ENCODE measurements around the gene AHRR.

DNA sequence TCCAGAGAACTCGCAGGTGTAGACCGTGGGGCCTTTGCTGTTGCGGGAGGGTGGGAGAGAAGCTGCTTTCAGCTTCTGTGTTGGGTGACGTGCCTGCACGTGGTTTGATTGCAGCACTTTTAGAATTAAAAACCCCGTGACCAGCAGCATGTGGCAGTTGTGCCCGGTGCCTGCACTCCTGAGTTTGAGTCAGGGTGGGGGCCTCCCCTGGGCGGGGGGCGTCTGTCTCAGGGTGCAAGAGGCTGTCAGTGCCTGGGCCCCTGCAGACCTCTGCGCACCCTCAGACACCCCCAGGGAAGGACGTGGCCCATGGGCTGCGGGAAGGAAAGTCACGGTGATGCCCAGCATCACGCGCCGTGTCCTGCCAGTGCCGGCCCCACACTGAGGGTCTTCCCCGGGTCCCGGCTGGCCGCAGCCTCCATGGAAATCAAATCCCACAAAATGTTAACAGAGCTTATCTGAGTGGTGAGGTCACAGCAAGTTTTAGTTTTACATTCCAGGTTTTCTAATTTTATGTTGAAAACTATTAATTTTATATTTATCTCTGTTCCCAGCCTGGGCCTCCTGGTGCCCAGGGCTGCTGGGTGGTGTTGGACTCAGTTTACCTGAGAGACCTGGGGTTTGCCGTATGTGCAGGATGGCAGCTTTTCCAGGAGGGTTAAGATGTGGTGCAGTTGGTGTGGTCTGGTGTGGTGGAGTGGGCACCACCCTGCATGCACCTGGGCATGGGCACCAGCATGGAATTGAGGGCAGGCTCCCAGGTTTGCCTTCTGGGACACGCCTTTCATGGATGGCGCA lies 33.3 kb downstream of the AHRR start:
- TF ChIP-seq, protein P1, sequence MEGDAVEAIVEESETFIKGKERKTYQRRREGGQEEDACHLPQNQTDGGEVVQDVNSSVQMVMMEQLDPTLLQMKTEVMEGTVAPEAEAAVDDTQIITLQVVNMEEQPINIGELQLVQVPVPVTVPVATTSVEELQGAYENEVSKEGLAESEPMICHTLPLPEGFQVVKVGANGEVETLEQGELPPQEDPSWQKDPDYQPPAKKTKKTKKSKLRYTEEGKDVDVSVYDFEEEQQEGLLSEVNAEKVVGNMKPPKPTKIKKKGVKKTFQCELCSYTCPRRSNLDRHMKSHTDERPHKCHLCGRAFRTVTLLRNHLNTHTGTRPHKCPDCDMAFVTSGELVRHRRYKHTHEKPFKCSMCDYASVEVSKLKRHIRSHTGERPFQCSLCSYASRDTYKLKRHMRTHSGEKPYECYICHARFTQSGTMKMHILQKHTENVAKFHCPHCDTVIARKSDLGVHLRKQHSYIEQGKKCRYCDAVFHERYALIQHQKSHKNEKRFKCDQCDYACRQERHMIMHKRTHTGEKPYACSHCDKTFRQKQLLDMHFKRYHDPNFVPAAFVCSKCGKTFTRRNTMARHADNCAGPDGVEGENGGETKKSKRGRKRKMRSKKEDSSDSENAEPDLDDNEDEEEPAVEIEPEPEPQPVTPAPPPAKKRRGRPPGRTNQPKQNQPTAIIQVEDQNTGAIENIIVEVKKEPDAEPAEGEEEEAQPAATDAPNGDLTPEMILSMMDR (conservative IDR thresholded peaks at IDR 0.05; ENCODE audit: low read depth, low read length) = no peak
- TF ChIP-seq EZH2 (IDR thresholded peaks at IDR 0.05; ENCODE audit: low read length, unreplicated experiment) (no peak), EZH2phosphoT487 (IDR thresholded peaks at IDR 0.05; ENCODE audit: borderline replicate concordance, low read length) (no peak)
